ENCODE data around the gene LGALS9B. TPM values are rescaled to one million over a fixed set of nuclear protein-coding genes. Genes with fewer than 3 reads are reported as not detected.
A peak's percentile ranks its signal among the peaks of the same experiment; 100 is the strongest.
"Not testable (repeated sequence)": the region's sequence is repeated elsewhere in the genome, so short reads cannot be mapped to it uniquely, and the experiment has no call there.

Gene LGALS9B
- total RNA-seq, 2 experiments from 2014 or later: not detected

GRCh38 chr17:20462158-20462557, 5.2 kb downstream of the LGALS9B start:
- H3K4me1 Mint-ChIP-seq (ENCODE audit: low read depth); intact Hi-C loops (cut with micrococcal nuclease); H3K9me3 Mint-ChIP-seq; H3K27ac Mint-ChIP-seq; H3K4me3 Mint-ChIP-seq; CTCF ChIA-PET; POLR2A ChIA-PET; H3K27me3 Mint-ChIP-seq; DNase-seq; H3K36me3 Mint-ChIP-seq: not testable (repeated sequence)

- H3K27me3 Mint-ChIP-seq; H3K9me3 Mint-ChIP-seq; H3K4me3 Mint-ChIP-seq; intact Hi-C loops (cut with micrococcal nuclease); POLR2A ChIA-PET; CTCF ChIA-PET; DNase-seq; H3K4me1 Mint-ChIP-seq (ENCODE audit: low read depth); H3K36me3 Mint-ChIP-seq; H3K27ac Mint-ChIP-seq: not testable (repeated sequence)
Measured at GRCh38 chr17:20457848-20458381, 9.4 kb downstream of the LGALS9B start.

- POLR2A ChIA-PET; H3K36me3 Mint-ChIP-seq; H3K27me3 Mint-ChIP-seq; H3K9me3 Mint-ChIP-seq; H3K4me1 Mint-ChIP-seq (ENCODE audit: low read depth); H3K27ac Mint-ChIP-seq; H3K4me3 Mint-ChIP-seq; DNase-seq; CTCF ChIA-PET; intact Hi-C loops (cut with micrococcal nuclease): not testable (repeated sequence)
Measured at GRCh38 chr17:20455106-20455505, 12.2 kb downstream of the LGALS9B start.

- DNase-seq; H3K4me1 Mint-ChIP-seq (ENCODE audit: low read depth); H3K4me3 Mint-ChIP-seq; H3K36me3 Mint-ChIP-seq; H3K27ac Mint-ChIP-seq; intact Hi-C loops (cut with micrococcal nuclease); CTCF ChIA-PET; POLR2A ChIA-PET; H3K27me3 Mint-ChIP-seq; H3K9me3 Mint-ChIP-seq: not testable (repeated sequence)
Measured at GRCh38 chr17:20453820-20454434, 13.4 kb downstream of the LGALS9B start.

GRCh38 chr17:20450852-20451251, 16.5 kb downstream of the LGALS9B start:
- POLR2A ChIA-PET, H3K4me3 Mint-ChIP-seq: not testable (repeated sequence)

GRCh38 chr17:20447534-20448321, 19.6 kb downstream of the LGALS9B start:
- not testable (repeated sequence) for H3K27me3 Mint-ChIP-seq

More at GRCh38 chr17:20450852-20451251, 16.5 kb downstream of the LGALS9B start:
- peak; percentile 67 for DNase-seq
- H3K4me1 Mint-ChIP-seq (ENCODE audit: low read depth); H3K36me3 Mint-ChIP-seq; H3K9me3 Mint-ChIP-seq; H3K27ac Mint-ChIP-seq; CTCF ChIA-PET; H3K27me3 Mint-ChIP-seq; intact Hi-C loops (cut with micrococcal nuclease): not testable (repeated sequence)

GRCh38 chr17:20446895-20447294, 20.4 kb downstream of the LGALS9B start:
- H3K9me3 Mint-ChIP-seq; CTCF ChIA-PET; H3K27ac Mint-ChIP-seq; H3K4me3 Mint-ChIP-seq; H3K4me1 Mint-ChIP-seq (ENCODE audit: low read depth); DNase-seq; H3K27me3 Mint-ChIP-seq; intact Hi-C loops (cut with micrococcal nuclease); H3K36me3 Mint-ChIP-seq; POLR2A ChIA-PET: not testable (repeated sequence)

More at GRCh38 chr17:20447534-20448321, 19.6 kb downstream of the LGALS9B start:
- H3K4me1 Mint-ChIP-seq (ENCODE audit: low read depth); H3K36me3 Mint-ChIP-seq; POLR2A ChIA-PET; H3K27ac Mint-ChIP-seq; CTCF ChIA-PET; DNase-seq; H3K4me3 Mint-ChIP-seq; intact Hi-C loops (cut with micrococcal nuclease); H3K9me3 Mint-ChIP-seq: not testable (repeated sequence)

GRCh38 chr17:20444581-20445236, 22.6 kb downstream of the LGALS9B start:
- H3K27ac Mint-ChIP-seq; H3K4me3 Mint-ChIP-seq; H3K9me3 Mint-ChIP-seq; DNase-seq; H3K36me3 Mint-ChIP-seq; CTCF ChIA-PET; H3K27me3 Mint-ChIP-seq; intact Hi-C loops (cut with micrococcal nuclease); POLR2A ChIA-PET; H3K4me1 Mint-ChIP-seq (ENCODE audit: low read depth): not testable (repeated sequence)

GRCh38 chr17:20444173-20444572, 23.2 kb downstream of the LGALS9B start:
- H3K9me3 Mint-ChIP-seq; H3K27ac Mint-ChIP-seq; H3K27me3 Mint-ChIP-seq; H3K36me3 Mint-ChIP-seq; H3K4me3 Mint-ChIP-seq; CTCF ChIA-PET; POLR2A ChIA-PET; H3K4me1 Mint-ChIP-seq (ENCODE audit: low read depth); intact Hi-C loops (cut with micrococcal nuclease); DNase-seq: not testable (repeated sequence)

- POLR2A ChIA-PET; H3K36me3 Mint-ChIP-seq; H3K9me3 Mint-ChIP-seq; H3K27ac Mint-ChIP-seq; intact Hi-C loops (cut with micrococcal nuclease); DNase-seq; CTCF ChIA-PET; H3K4me3 Mint-ChIP-seq; H3K4me1 Mint-ChIP-seq (ENCODE audit: low read depth); H3K27me3 Mint-ChIP-seq: not testable (repeated sequence)
Measured at GRCh38 chr17:20443632-20444031, 23.7 kb downstream of the LGALS9B start.

GRCh38 chr17:20440665-20441064, 26.7 kb downstream of the LGALS9B start:
- CTCF ChIA-PET; H3K27ac Mint-ChIP-seq; H3K4me3 Mint-ChIP-seq; H3K4me1 Mint-ChIP-seq (ENCODE audit: low read depth); H3K36me3 Mint-ChIP-seq; H3K9me3 Mint-ChIP-seq; POLR2A ChIA-PET; H3K27me3 Mint-ChIP-seq; intact Hi-C loops (cut with micrococcal nuclease); DNase-seq: not testable (repeated sequence)

GRCh38 chr17:20435166-20435565, 32.2 kb downstream of the LGALS9B start:
- POLR2A ChIA-PET; H3K27me3 Mint-ChIP-seq; H3K36me3 Mint-ChIP-seq; H3K27ac Mint-ChIP-seq; DNase-seq; H3K4me3 Mint-ChIP-seq; CTCF ChIA-PET; H3K9me3 Mint-ChIP-seq; H3K4me1 Mint-ChIP-seq (ENCODE audit: low read depth); intact Hi-C loops (cut with micrococcal nuclease): not testable (repeated sequence)

GRCh38 chr17:20433382-20433781, 34.0 kb downstream of the LGALS9B start:
- H3K36me3 Mint-ChIP-seq; DNase-seq; CTCF ChIA-PET; POLR2A ChIA-PET; H3K27me3 Mint-ChIP-seq; H3K9me3 Mint-ChIP-seq; H3K4me1 Mint-ChIP-seq (ENCODE audit: low read depth); intact Hi-C loops (cut with micrococcal nuclease); H3K4me3 Mint-ChIP-seq; H3K27ac Mint-ChIP-seq: not testable (repeated sequence)
